NB4 (cell line): Measurements from ENCODE around the gene ZDHHC18.
A peak's percentile ranks its signal among the peaks of the same experiment; 100 is the strongest.

Source experiments
- DNase-seq: peaks from one replicate; pipeline ENCODE4 v3.0.0; 2010; ENCODE audit warnings: low read depth
- H3K4me3 ChIP-seq: one replicate; pipeline ENCODE4 v1.5.1; 2011; ENCODE audit warnings: mild to moderate bottlenecking, low read depth, low read length, moderate library complexity
- MYC ChIP-seq: IDR thresholded peaks from 2 replicates; pipeline ENCODE4 v1.6.1; 2011; ENCODE audit warnings: low read depth, low read length
- POLR2A ChIP-seq: IDR thresholded peaks from 2 replicates; pipeline ENCODE4 v1.6.1; 2011; ENCODE audit warnings: mild to moderate bottlenecking; ENCODE audit not compliant: insufficient read length; ENCODE audit errors: extremely low read depth
- TF ChIP-seq, protein P1 (sequence below): IDR thresholded peaks from 2 replicates; pipeline ENCODE4 v1.6.1; 2011; ENCODE audit warnings: low read depth, low read length
- TF ChIP-seq, protein P2 (sequence below): IDR thresholded peaks from one replicate; pipeline ENCODE4 v1.5.1; 2012; ENCODE audit warnings: low read depth, low read length

Gene ZDHHC18

DNA sequence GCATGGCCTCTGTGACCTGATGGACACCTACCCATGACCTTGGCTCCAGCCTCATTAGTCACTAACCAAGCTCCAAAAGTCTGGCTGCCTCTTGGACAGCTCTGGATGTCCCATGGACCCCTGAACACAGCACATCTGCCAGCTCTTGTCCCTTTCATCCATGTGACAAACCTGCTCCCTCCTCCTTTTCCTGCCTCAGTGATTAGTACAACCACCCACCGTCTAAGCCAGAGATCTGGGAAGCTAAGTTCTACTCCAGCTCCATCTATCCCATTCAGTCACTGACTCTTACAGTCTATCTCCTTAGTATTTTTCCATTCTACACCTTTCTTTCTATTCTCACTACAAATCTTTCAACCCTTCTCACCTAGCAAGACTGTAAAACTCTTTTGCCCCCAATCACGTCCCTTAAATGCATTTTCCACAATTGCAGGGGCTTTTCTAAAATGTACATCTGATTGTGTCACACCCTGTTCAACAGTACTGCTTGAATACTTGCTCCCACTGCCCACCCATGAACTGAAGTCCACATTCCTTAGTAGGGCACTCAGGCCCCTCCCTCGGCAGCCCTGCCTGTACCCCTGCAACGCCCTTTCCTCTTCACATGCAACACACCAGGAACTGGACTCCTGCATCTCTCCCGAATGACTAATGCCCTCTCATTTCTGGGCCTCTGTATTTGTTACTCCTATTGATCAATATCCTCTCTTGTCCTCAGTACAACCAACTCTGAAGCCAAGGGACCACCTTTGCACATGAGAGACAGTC is 56.4 kb downstream of the ZDHHC18 start:
- H3K4me3 ChIP-seq: no peak overlapping the region
- no peak for DNase-seq
- TF ChIP-seq, protein P1, sequence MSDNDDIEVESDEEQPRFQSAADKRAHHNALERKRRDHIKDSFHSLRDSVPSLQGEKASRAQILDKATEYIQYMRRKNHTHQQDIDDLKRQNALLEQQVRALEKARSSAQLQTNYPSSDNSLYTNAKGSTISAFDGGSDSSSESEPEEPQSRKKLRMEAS: no peak
- TF ChIP-seq, protein P2, sequence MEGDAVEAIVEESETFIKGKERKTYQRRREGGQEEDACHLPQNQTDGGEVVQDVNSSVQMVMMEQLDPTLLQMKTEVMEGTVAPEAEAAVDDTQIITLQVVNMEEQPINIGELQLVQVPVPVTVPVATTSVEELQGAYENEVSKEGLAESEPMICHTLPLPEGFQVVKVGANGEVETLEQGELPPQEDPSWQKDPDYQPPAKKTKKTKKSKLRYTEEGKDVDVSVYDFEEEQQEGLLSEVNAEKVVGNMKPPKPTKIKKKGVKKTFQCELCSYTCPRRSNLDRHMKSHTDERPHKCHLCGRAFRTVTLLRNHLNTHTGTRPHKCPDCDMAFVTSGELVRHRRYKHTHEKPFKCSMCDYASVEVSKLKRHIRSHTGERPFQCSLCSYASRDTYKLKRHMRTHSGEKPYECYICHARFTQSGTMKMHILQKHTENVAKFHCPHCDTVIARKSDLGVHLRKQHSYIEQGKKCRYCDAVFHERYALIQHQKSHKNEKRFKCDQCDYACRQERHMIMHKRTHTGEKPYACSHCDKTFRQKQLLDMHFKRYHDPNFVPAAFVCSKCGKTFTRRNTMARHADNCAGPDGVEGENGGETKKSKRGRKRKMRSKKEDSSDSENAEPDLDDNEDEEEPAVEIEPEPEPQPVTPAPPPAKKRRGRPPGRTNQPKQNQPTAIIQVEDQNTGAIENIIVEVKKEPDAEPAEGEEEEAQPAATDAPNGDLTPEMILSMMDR: no peak
- TF ChIP-seq POLR2A (no peak), MYC (no peak)

DNA sequence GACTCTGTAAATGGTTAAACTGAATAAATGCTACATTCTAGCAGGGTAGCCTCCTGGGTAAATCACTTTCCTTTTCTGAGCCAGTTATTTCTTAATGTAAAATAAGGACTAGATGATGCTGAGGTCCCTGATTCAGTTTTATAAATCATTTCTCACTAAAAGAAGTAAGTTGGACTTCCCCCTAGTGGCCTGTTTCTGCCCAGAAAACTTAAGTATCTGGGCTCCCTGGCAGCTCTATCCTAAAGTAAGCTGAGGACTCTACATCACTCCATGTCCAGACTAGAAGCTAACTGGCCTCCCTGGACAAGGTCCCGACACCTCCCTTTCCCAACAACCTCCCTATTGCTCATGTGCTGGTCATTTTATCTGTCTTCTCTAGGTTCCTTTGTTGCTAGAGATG is 60.6 kb downstream of the ZDHHC18 start:
- no peak for TF ChIP-seq MYC
- TF ChIP-seq, protein P2: peak; percentile 18
- H3K4me3 ChIP-seq: no peak overlapping the region
- DNase-seq: peak; percentile 50

DNA sequence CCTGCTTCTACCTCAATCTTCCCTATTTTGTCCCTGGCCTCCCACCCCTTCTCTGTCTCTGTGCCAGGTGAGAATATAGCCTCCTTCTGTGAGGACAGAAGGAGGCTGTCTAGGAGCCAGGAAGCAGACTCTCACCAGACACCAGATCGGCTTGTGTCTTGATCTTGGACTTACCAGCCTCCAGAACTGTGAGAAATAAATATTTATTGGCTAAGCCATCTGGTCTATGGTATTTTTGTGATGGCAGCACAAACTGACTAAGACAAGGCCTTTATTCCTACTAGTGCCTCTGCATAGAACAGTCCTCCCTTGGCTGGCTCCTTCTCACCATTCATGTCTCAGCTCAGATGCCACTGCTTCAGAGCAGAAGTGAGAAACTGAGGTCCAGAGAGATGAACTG is 61.7 kb downstream of the ZDHHC18 start:
- H3K4me3 ChIP-seq: no peak overlapping the region
- no peak for TF ChIP-seq MYC
- TF ChIP-seq, protein P1: no peak
- TF ChIP-seq, protein P2: no peak
- TF ChIP-seq POLR2A: no peak
- no peak for DNase-seq

DNA sequence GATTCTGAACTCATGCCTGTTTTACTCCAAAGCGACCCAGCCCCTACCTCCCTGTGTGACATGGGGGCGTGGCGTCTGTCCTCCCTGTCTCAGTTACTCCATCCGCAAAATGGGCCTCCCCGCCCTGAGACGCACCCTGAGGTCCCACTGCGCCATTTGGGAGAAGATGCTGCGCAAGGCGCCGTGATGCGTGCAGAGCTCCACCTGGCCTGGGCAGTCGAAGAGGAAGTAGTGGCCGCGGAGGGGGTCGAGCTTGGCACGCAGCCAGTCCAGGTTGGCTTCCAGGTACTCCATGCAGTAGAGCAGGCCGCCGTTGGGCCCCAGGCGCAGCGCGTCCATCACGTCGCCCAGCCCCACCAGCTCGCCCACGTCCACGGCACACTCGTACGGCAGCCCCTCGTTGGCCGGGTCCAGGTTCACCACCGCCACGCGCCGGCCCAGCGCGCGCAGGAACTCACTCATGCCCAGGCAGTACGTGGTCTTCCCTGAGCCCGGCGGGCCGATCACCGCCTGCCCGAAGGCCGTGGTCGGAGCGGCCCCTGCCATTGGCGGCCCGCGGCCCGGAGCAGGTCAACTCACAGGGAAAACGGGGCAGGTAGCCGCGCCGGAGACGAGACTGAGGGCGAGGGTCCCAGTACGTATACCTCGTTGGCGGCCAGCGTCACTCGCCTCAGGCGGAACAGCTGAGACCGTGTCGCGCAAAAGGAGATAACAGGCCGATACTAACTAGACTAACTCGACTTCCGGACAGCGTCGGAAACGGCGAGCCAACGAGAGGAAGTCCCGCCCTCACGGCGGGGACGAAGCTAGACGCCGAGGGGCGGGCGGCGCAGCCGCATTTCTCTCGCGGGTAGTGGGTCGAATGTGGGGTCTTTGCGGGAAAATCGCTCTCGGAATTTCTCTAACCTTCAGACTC is 63.3 kb downstream of the ZDHHC18 start, which contains the start of gene GPN2:
GPN2 (minus strand) TSS at position 733 of the 916 bp plus-strand sequence; CDS start at position 546, 187 bp downstream.
- DNase-seq: peak; percentile 85
- TF ChIP-seq POLR2A: peak; percentile 89
- TF ChIP-seq, protein P1: no peak
- peak within 1 kb of the TSS; percentile 84 for H3K4me3 ChIP-seq

DNA sequence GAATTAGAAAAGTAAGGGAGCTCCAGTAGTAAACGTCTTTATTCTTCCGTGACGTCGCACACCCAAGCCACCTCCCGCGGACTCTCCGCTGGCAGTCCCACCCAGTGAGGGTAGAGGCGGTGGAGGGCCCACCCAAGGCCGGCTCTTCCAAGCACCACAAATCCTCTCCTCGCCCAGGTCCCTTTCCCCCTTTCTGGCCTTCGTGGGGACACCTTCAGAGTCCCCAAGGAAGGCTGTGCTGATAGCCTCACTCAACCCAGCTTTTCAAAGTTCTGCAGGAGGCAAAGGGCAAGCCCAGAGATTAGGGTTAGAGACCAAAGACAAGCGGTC is 63.9 kb downstream of the ZDHHC18 start:
- TF ChIP-seq MYC (no peak), POLR2A (no peak)
- TF ChIP-seq, protein P1: no peak
- TF ChIP-seq, protein P2: no peak
- DNase-seq: no peak
- peak overlapping the region; percentile 84 for H3K4me3 ChIP-seq

DNA sequence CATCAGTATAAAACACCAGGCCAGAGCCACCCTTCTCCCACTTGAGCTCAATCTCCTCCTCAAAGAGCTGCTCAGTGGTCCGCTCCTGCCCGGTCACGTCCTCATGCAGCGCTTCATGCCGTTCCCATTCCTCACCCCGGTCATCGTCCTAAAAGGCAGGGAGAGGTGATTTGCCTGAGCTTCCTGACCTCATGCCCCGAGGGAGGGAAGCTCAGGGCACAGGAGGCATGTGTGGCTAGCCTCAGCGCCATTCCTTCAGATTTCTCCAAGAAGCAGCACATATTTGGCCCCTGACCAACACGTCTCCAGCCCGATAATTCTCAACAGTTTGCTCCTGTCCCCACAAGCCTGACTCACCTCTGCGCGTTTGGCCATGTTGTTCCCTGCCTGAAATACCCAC is 67.8 kb downstream of the ZDHHC18 start:
- TF ChIP-seq MYC: no peak
- no peak for DNase-seq

More for the DNA sequence above, 67.8 kb downstream of the ZDHHC18 start:
- H3K4me3 ChIP-seq: no peak overlapping the region
